Esophagus squamous epithelium (tissue), 5 donors: Measurements from ENCODE around the gene CEP63. TPM values are rescaled to one million over a fixed set of nuclear protein-coding genes. Genes with fewer than 3 reads are reported as not detected.
"Not testable (repeated sequence)": the region's sequence is repeated elsewhere in the genome, so short reads cannot be mapped to it uniquely, and the experiment has no call there.

Experiments
- DNase-seq: peaks from one replicate; lab custom pipeline; 2025; lab: John Stamatoyannopoulos, UW
- H3K27ac ChIP-seq, 4 donors: fragments of 200-600 bp; sonication (generic); one replicate each; pipeline ENCODE4 v1.5.1; 2016 to 2019; ENCODE audit warnings: mild to moderate bottlenecking in 1 of 4
- H3K27me3 ChIP-seq, 4 donors: fragments of 200-600 bp; sonication (generic); 1 replicate in 3 of 4; 2 replicates in 1 of 4; pipeline versions ENCODE4 v1.5.1 to v1.6.0; 2017 to 2021; ENCODE audit warnings: antibody characterized with exemption in 1 of 4
- H3K36me3 ChIP-seq, 3 donors: fragments of 200-600 bp; sonication (generic); one replicate each; pipeline ENCODE4 v1.5.1; 2016 to 2019
- H3K4me1 ChIP-seq, 3 donors: fragments of 200-600 bp; sonication (generic); one replicate each; pipeline ENCODE4 v1.5.1; 2017 to 2019
- H3K4me3 ChIP-seq, 4 donors: fragments of 200-600 bp; sonication (generic); 1 replicate in 3 of 4; 2 replicates in 1 of 4; pipeline ENCODE4 v1.5.1; 2016 to 2019; ENCODE audit warnings: mild to moderate bottlenecking in 2 of 4, moderate library complexity in 1 of 4
- H3K9me3 ChIP-seq, 3 donors: fragments of 200-600 bp; sonication (generic); one replicate each; pipeline ENCODE4 v1.5.1; 2016 to 2019
- CTCF ChIP-seq, 6 experiments: fragments of 450-650 bp in 4 of 6; fragments of 200-600 bp in 2 of 6; sonication (generic) in 2 of 6; IDR thresholded peaks; one replicate each; pipeline ENCODE4 v1.5.1; 2016 to 2019; ENCODE audit warnings: antibody characterized with exemption in 6 of 6, mild to moderate bottlenecking in 4 of 6, moderate library complexity in 4 of 6
- POLR2A ChIP-seq, 4 donors: fragments of 450-650 bp; IDR thresholded peaks; one replicate each; pipeline ENCODE4 v1.6.1; 2017; ENCODE audit warnings: antibody characterized with exemption in 4 of 4, mild to moderate bottlenecking in 4 of 4, moderate library complexity in 3 of 4
- WGBS, 2 donors: methylation state at CpG; one replicate each; pipeline ENCODE4 v1.1.5; 2018; 5-methylcytosine and 5-hydroxymethylcytosine counted together
- intact Hi-C: fragments of 100-400 bp; cut with DNase I; formaldehyde crosslinking; loops from one replicate; pipeline ENCODE4 v1.15.0; 2022
- total RNA-seq, 4 donors: library from RNA; depleted of rRNA; stranded (reverse); fragments of >200 nt; gene quantifications; one replicate each; pipeline ENCODE4 v1.1.0, GENCODE V29; 2016
- donor health status: DM: yes; HTN: yes; CAD: no.

The CEP63 gene
- total RNA-seq, 4 donors from 2014 or later: 7.7 to 18.1 (median 14.4) TPM

- peaks cover 3 to 63% (median 4%) of the 10 kb centered on the region in 3 donors for H3K36me3 ChIP-seq
- no peak overlapping the region for H3K27ac ChIP-seq
- intact Hi-C loops: no loop called here
- WGBS, 2 donors: 64 to 95% methylated on average over 3 of the region's 3 CpGs
- no peaks in the 10 kb centered on the region for H3K4me1 ChIP-seq
- TF ChIP-seq CTCF (IDR thresholded peaks at IDR 0.05) (no peak), POLR2A (IDR thresholded peaks at IDR 0.05) (no peak)
- no peak overlapping the region for H3K4me3 ChIP-seq
- no peaks in the 10 kb centered on the region for H3K9me3 ChIP-seq
- H3K27me3 ChIP-seq: no peaks in the 10 kb centered on the region
- no peak for DNase-seq
Measured at GRCh38 chr3:134542287-134542958, 56.6 kb downstream of the CEP63 start.

GRCh38 chr3:134543113-134543512, 57.3 kb downstream of the CEP63 start:
- intact Hi-C loops: no loop called here
- H3K36me3 ChIP-seq: peaks cover 0 to 63% (median 0%) of the 10 kb centered on the region in 3 donors
- no peak overlapping the region for H3K27ac ChIP-seq
- no peak for DNase-seq
- no peaks in the 10 kb centered on the region for H3K27me3 ChIP-seq
- 77 to 82% methylated on average over 3 of the region's 3 CpGs for WGBS, 2 donors
- no peak for TF ChIP-seq POLR2A (IDR thresholded peaks at IDR 0.05)
- no peaks in the 10 kb centered on the region for H3K9me3 ChIP-seq
- no peak overlapping the region for H3K4me3 ChIP-seq
- H3K4me1 ChIP-seq: no peaks in the 10 kb centered on the region

GRCh38 chr3:134544316-134544715, 58.5 kb downstream of the CEP63 start:
- no peak for DNase-seq
- whole genome bisulfite sequencing, 2 donors: 74 to 79% methylated on average over 2 of the region's 2 CpGs
- H3K36me3 ChIP-seq: peaks cover 0 to 61% (median 0%) of the 10 kb centered on the region in 3 donors
- intact Hi-C loops: no loop called here
- H3K9me3 ChIP-seq: no peaks in the 10 kb centered on the region
- no peak overlapping the region for H3K27ac ChIP-seq
- H3K4me1 ChIP-seq: no peaks in the 10 kb centered on the region
- H3K4me3 ChIP-seq: no peak overlapping the region
- no peak for TF ChIP-seq POLR2A (IDR thresholded peaks at IDR 0.05)
- TF ChIP-seq CTCF (IDR thresholded peaks at IDR 0.05): no peak
- H3K27me3 ChIP-seq: no peaks in the 10 kb centered on the region

DNA sequence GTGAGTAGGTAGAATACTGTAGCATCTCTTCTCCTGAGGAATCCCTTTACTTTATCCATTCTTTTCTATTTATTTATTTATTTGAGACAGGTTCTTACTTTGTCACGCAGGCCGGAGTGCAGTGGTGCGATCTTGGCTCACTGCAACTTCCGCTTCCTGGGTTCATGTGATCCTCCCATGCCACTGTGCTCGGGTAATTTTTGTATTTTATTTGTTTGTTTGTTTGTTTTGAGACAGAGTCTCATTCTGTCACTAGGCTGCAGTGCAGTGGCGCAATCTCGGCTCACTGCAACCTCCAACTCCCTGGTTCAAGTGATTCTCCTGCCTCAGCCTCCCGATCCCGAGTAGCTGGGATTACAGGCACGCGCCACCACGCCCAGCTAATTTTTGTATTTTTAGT, 58.9 kb downstream of the CEP63 start:
- DNase-seq, H3K27me3 ChIP-seq, intact Hi-C loops, H3K4me1 ChIP-seq, H3K27ac ChIP-seq, H3K9me3 ChIP-seq, H3K4me3 ChIP-seq: not testable (repeated sequence)
- H3K36me3 ChIP-seq: peaks cover 0 to 61% (median 5%) of the 10 kb centered on the region in 3 donors
- WGBS, 2 donors: 78 to 94% methylated on average over 12 of the region's 12 CpGs

DNA sequence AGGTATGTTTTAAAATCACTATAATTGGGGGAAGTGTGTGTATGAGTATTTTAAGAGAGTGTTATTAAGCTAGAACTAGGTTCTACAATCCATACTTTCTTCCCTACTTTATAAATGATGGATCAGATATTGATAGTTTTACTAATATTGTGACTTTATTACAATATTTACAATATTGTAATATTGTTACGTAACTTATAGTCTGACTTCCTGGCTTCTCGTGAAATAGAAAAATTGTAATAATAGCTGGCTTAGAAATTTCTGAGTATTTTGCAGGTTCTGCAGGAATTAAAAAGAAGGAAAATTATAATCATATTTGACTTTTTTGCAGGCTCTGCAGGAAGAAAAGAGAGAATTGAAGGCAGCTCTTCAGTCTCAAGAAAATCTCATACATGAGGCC, 60.0 kb downstream of the CEP63 start:
- H3K27me3 ChIP-seq: no peaks in the 10 kb centered on the region
- no peak overlapping the region for H3K4me3 ChIP-seq
- intact Hi-C loops: no loop called here
- no peaks in the 10 kb centered on the region for H3K4me1 ChIP-seq
- 80 to 85% methylated on average over 2 of the region's 2 CpGs for WGBS, 2 donors
- no peak overlapping the region for H3K27ac ChIP-seq
- TF ChIP-seq CTCF (IDR thresholded peaks at IDR 0.05): no peak
- TF ChIP-seq POLR2A (IDR thresholded peaks at IDR 0.05): no peak
- peaks cover 0 to 62% (median 15%) of the 10 kb centered on the region in 3 donors for H3K36me3 ChIP-seq
- H3K9me3 ChIP-seq: no peaks in the 10 kb centered on the region
- DNase-seq: no peak

DNA sequence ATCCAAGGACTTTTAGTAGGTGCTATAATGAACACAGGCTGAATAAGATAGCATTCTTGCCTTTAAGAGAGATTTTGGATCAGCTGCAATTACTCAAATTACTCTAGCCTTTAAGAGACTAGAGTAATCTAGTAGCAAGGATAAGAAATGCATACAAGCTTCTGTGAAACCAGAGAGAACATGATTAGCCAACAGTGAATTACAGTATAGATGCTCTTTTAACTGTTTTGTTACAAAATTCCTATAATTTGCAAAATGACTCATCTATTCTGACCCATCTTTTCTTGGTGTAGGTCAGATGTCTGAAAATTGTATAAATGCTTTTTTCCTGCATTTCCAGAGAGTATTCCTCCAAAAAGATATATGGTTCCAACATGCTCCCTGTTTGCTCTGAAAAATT, 66.9 kb downstream of the CEP63 start:
- intact Hi-C loops: no loop called here
- Histone ChIP-seq H3K4me1 (no peaks in the 10 kb centered on the region), H3K36me3 (peaks cover 0 to 73% (median 19%) of the 10 kb centered on the region in 3 donors), H3K4me3 (no peak overlapping the region), H3K27ac (no peak overlapping the region), H3K9me3 (no peaks in the 10 kb centered on the region), H3K27me3 (no peaks in the 10 kb centered on the region)
- DNase-seq: no peak
- TF ChIP-seq POLR2A (IDR thresholded peaks at IDR 0.05) (no peak), CTCF (IDR thresholded peaks at IDR 0.05) (no peak)
